GM12878 (cell line): ENCODE data around the gene MAD2L1. TPM values are rescaled to one million over a fixed set of nuclear protein-coding genes. Genes with fewer than 3 reads are reported as not detected.
"Not testable (repeated sequence)": the region's sequence is repeated elsewhere in the genome, so short reads cannot be mapped to it uniquely, and the experiment has no call there.

ENCODE experiments used
- ATAC-seq: fragments of 200-7000 bp; cut with Tn5 transposase; 3 replicates; pipeline ENCODE4 v1.9.1; 2020; ENCODE audit warnings: mild to moderate bottlenecking, moderate library complexity
- BruUV-seq: library from RNA; stranded (reverse); fragments of 400-500 nt; replicated peaks from 2 replicates; lab custom pipeline; 2021; lab: Mats Ljungman, UMichigan
- CTCF ChIA-PET: fragments of 300-600 bp; sonication (Branson Sonifier 250); formaldehyde crosslinking; extraction: SDS; loops from one replicate; lab custom pipeline; 2021; ENCODE audit warnings: inconsistent platforms; lab: Yijun Ruan, JAX
- POLR2A ChIA-PET: fragments of 350-600 bp; formaldehyde crosslinking; extraction: SDS; loops from one replicate; lab custom pipeline; 2021; ENCODE audit warnings: inconsistent platforms; lab: Charles Lee
- RAD21 ChIA-PET: fragments of 300-600 bp; sonication (Branson Sonifier 250); formaldehyde crosslinking; loops from one replicate; lab custom pipeline; 2023; ENCODE audit warnings: antibody characterized with exemption; ENCODE audit not compliant: unreplicated experiment; lab: Charles Lee
- SMC1A ChIA-PET: fragments of 300-600 bp; sonication (Branson Sonifier 250); formaldehyde crosslinking; loops from one replicate; lab custom pipeline; 2023; ENCODE audit not compliant: unreplicated experiment, uncharacterized antibody; lab: Charles Lee
- DNase-seq: peaks from one replicate; pipeline ENCODE4 v3.0.0-alpha.2; 2011; ENCODE audit warnings: low read depth, low spot score
- FAIRE-seq: peaks from 3 replicates; lab custom pipeline; 2011; peaks lifted over from hg19 to GRCh38; lab: Jason Lieb, UNC
- H2AFZ ChIP-seq: 2 replicates; pipeline ENCODE4 v1.6.0; 2011; ENCODE audit warnings: low read depth, low read length, control low read depth; ENCODE audit not compliant: control insufficient read depth
- H3K27ac ChIP-seq: 2 replicates; pipeline ENCODE4 v1.5.1; 2011; ENCODE audit warnings: control low read depth; ENCODE audit not compliant: control insufficient read depth, insufficient read depth
- H3K27me3 ChIP-seq, 2 experiments: replicated peaks in 1 of 2; 2 replicates each; pipeline versions ENCODE4 v1.6.0 to v1.6.1; 2011; ENCODE audit warnings: low read length in 1 of 2; ENCODE audit not compliant: control insufficient read depth in 2 of 2, insufficient read depth in 2 of 2
- H3K36me3 ChIP-seq, 2 experiments: 2 replicates each; pipeline ENCODE4 v1.5.1; 2011; ENCODE audit warnings: low read length in 1 of 2; ENCODE audit not compliant: control insufficient read depth in 2 of 2, insufficient read depth in 2 of 2
- H3K4me1 ChIP-seq: 2 replicates; pipeline ENCODE4 v1.6.1; 2011; ENCODE audit warnings: mild to moderate bottlenecking, low read length, moderate library complexity, mixed read lengths; ENCODE audit not compliant: control insufficient read depth, insufficient read depth
- H3K4me2 ChIP-seq: 2 replicates; pipeline ENCODE4 v1.6.0; 2011; ENCODE audit warnings: control low read depth; ENCODE audit not compliant: control insufficient read depth, insufficient read depth
- H3K4me3 ChIP-seq: fragments of 200-600 bp; sonication (generic); 2 replicates; pipeline ENCODE4 v1.5.1; 2016
- H3K79me2 ChIP-seq: 2 replicates; pipeline ENCODE4 v1.6.0; 2011; ENCODE audit warnings: low read length; ENCODE audit not compliant: control insufficient read depth, insufficient read depth
- H3K9ac ChIP-seq: 2 replicates; pipeline ENCODE4 v1.8.0; 2011; ENCODE audit warnings: low read length, control low read depth, mixed read lengths; ENCODE audit not compliant: control insufficient read depth, insufficient read depth
- H3K9me3 ChIP-seq: replicated peaks from 3 replicates; pipeline ENCODE4 v1.5.1; 2011; ENCODE audit warnings: mild to moderate bottlenecking, low read length; ENCODE audit not compliant: control insufficient read depth, insufficient read depth
- H4K20me1 ChIP-seq: 2 replicates; pipeline ENCODE4 v1.6.0; 2011; ENCODE audit not compliant: control insufficient read depth, insufficient read depth
- CBFB ChIP-seq: IDR thresholded peaks from 2 replicates; pipeline ENCODE4 v1.6.1; 2016; ENCODE audit warnings: antibody characterized with exemption, low read depth
- CHD1 ChIP-seq: IDR thresholded peaks from 2 replicates; pipeline ENCODE4 v1.6.1; 2012; ENCODE audit warnings: low read depth, low read length, improper control_type of control experiment
- CHD2 ChIP-seq: IDR thresholded peaks from 2 replicates; pipeline ENCODE4 v1.6.1; 2011; ENCODE audit warnings: low read depth, low read length, improper control_type of control experiment, borderline replicate concordance
- IKZF2 ChIP-seq, 2 experiments: fragments of 450-650 bp; IDR thresholded peaks; 2 replicates each; pipeline ENCODE4 v1.6.1; 2017; ENCODE audit warnings: mild to moderate bottlenecking in 2 of 2, moderate library complexity in 2 of 2
- PML ChIP-seq: IDR thresholded peaks from 2 replicates; pipeline ENCODE4 v1.6.1; 2012; ENCODE audit warnings: low read length, inconsistent platforms
- RBBP5 ChIP-seq: fragments of 200-600 bp; sonication (generic); conservative IDR thresholded peaks from 2 replicates; pipeline ENCODE4 v1.6.1; 2016
- RCOR1 ChIP-seq: conservative IDR thresholded peaks from 2 replicates; pipeline ENCODE4 v1.6.1; 2012; ENCODE audit warnings: low read depth, low read length, improper control_type of control experiment
- WGBS: methylation state at CpG from one replicate; pipeline ENCODE4 v1.1.6; 2016; ENCODE audit warnings: low lambda C conversion rate; ENCODE audit not compliant: insufficient replicate concordance, insufficient coverage; ENCODE audit errors: missing lambda C conversion rate; 5-methylcytosine and 5-hydroxymethylcytosine counted together
- in situ Hi-C: fragments of 300-500 bp; cut with MboI; formaldehyde crosslinking; loops from 9 replicates; pipeline ENCODE4 v1.14.3; 2018; ENCODE audit warnings: mixed read lengths
- intact Hi-C: fragments of 100-400 bp; cut with micrococcal nuclease; formaldehyde crosslinking; loops from one replicate; pipeline ENCODE4 v1.14.2; 2022; ENCODE audit not compliant: unreplicated experiment
- polyA plus RNA-seq, 11 experiments: library from polyadenylated mRNA; depleted of rRNA in 4 of 11; unstranded in 6 of 11; stranded (reverse) in 5 of 11; fragments of >200 nt; fragmentation: Nextera tagmentation in 4 of 11; fragmentation: Illumina TruSeq in 1 of 11; extraction: Ambion mirVana in 4 of 11; extraction: Trizol in 1 of 11; gene quantifications; 1 replicate in 1 of 11; 2 replicates in 10 of 11; pipeline versions ENCODE4 v1.2.1 to v1.2.3, GENCODE V29; 2011 to 2016; ENCODE audit warnings: inconsistent platforms in 2 of 11, missing spikeins in 2 of 11, low read depth in 1 of 11
- total RNA-seq, 4 experiments: library from RNA; depleted of rRNA in 3 of 4; stranded (reverse); fragments of >200 nt in 3 of 4; fragmentation: Illumina TruSeq in 1 of 4; extraction: Trizol in 1 of 4; gene quantifications; 2 replicates each; pipeline versions ENCODE4 v1.2.1 to v1.2.3, GENCODE V29; 2013 to 2021
- TF ChIP-seq, protein P1 (sequence below): fragments of 450-650 bp; IDR thresholded peaks from 2 replicates; pipeline ENCODE4 v1.6.1; 2017; ENCODE audit warnings: mild to moderate bottlenecking

MAD2L1 gene
- total and polyA plus RNA-seq, 10 of the 15 experiments (the other 5 are each of a cell fraction or from before 2014, with no cell fraction given), result 58.1 to 407 (median 110) TPM

DNA sequence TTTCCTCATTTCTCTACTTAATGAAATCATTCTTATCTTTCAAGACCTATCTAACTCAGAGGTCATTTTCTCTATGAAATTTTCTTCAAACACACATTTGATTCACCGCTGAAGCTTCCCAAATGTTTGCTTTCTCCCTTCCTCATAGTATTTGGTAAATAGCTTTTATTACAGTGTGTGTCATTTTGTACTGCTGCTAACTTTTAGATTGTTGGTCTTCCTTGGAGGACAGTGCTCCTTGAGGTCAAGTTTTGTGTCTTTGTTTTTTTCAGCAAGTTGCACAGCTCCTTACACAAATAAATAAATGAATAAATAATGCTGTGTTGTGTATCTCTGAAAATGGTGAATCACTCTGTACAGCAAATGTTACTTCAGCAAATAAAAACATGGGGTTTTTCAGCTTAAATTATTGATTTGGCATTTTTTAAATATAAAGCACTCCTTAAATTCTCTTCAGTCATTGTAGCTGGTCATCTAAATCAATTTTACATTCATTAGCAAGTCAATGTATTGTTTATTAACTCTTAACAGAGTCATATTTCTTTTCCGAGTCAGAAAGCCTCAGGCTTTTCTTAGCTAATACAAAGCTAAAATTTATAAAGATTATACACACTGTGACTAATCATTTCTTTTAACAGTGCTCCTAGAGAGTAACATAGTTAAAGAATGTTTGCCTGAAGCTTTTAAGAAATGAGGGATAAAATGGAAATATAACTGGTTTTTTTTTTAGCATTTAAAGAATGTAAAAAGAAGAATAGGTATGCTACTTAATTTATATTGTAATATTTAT lies 30.1 kb upstream of the MAD2L1 start (continued):
- TF ChIP-seq, protein P1, sequence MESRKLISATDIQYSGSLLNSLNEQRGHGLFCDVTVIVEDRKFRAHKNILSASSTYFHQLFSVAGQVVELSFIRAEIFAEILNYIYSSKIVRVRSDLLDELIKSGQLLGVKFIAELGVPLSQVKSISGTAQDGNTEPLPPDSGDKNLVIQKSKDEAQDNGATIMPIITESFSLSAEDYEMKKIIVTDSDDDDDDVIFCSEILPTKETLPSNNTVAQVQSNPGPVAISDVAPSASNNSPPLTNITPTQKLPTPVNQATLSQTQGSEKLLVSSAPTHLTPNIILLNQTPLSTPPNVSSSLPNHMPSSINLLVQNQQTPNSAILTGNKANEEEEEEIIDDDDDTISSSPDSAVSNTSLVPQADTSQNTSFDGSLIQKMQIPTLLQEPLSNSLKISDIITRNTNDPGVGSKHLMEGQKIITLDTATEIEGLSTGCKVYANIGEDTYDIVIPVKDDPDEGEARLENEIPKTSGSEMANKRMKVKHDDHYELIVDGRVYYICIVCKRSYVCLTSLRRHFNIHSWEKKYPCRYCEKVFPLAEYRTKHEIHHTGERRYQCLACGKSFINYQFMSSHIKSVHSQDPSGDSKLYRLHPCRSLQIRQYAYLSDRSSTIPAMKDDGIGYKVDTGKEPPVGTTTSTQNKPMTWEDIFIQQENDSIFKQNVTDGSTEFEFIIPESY, result no peak

DNA sequence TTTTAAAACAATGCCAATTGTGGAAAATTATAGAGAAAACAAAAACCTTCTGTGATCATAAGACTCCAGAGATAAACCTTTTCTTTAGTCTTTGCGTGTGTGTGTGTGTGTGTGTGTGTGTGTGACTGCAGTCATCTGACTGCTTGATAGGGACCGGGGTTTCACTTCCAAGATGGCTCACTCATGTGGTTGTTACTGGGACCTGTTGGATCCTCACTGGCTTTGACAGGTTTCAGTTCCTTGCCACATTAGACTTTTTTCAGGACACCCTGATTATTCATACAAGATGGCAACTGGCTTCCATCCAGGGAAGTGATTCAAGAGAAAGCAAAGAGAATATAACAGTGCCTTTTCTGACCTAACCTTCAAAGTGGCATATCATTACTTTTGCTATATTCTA lies 21.9 kb upstream of the MAD2L1 start:
- Histone ChIP-seq H4K20me1 (no peaks in the 10 kb centered on the region), H3K27ac (no peak overlapping the region), H3K4me2 (no peak overlapping the region), H3K27me3 (no peaks in the 10 kb centered on the region), H3K4me3 (no peak overlapping the region), H3K4me1 (no peaks in the 10 kb centered on the region), H3K9ac (no peak overlapping the region), H2AFZ (no peak overlapping the region), H3K79me2 (no peaks in the 10 kb centered on the region), H3K36me3 (no peaks in the 10 kb centered on the region), H3K9me3 (peaks cover 1% of the 10 kb centered on the region; the same call in 1 of the 3 replicates)
- ChIA-PET RAD21 (no interaction called here), POLR2A (no interaction called here), SMC1A (no interaction called here), CTCF (no interaction called here)
- intact Hi-C loops, result no loop called here
- FAIRE-seq, result no peak
- in situ Hi-C loops, result no loop called here
- BruUV-seq, result no TSS peak
- TF ChIP-seq, protein P1, result no peak
- TF ChIP-seq CHD1, result no peak
- TF ChIP-seq IKZF2 (IDR thresholded peaks at IDR 0.05), result 0 out of 4 replicates have a peak, but pooled peaks of 1 of the 2 experiments have one; percentile 17
- no peak for TF ChIP-seq CHD2
- no peak for TF ChIP-seq RCOR1
- no peak for TF ChIP-seq RBBP5
- TF ChIP-seq PML, result no peak
- TF ChIP-seq CBFB, result no peak
- 41% methylated on average over 2 of the region's 2 CpGs for WGBS
- no peak for DNase-seq
- no peak for ATAC-seq

DNA sequence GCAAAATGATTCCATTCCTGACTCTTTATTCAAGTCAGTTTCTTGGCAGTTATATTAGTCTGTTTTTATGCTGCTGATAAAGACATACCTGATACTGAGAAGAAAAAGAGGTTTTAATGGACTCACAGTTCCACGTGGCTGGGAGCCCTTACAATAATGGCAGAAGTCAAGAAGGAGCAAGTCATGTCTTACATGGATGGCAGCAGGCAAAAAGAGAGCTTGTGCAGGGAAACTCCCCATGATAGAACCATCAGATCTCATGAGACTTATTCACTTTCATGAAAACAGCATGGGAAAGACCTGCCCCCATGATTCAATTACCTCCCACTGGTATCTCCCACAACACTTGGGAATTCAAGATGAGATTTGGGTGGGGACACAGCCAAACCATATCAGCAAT lies 21.4 kb upstream of the MAD2L1 start:
- FAIRE-seq, H3K9ac ChIP-seq, CTCF ChIA-PET, SMC1A ChIA-PET, H3K36me3 ChIP-seq, H2AFZ ChIP-seq, POLR2A ChIA-PET, H3K27me3 ChIP-seq, in situ Hi-C loops, H3K27ac ChIP-seq, H3K9me3 ChIP-seq, H3K4me3 ChIP-seq, intact Hi-C loops, H3K4me1 ChIP-seq, H4K20me1 ChIP-seq, H3K79me2 ChIP-seq, H3K4me2 ChIP-seq, DNase-seq, RAD21 ChIA-PET, ATAC-seq, BruUV-seq: not testable (repeated sequence)
- 0% methylated on average over 1 of the region's 1 CpG for WGBS
